ENCODE measurements around the gene THSD4.

DNA sequence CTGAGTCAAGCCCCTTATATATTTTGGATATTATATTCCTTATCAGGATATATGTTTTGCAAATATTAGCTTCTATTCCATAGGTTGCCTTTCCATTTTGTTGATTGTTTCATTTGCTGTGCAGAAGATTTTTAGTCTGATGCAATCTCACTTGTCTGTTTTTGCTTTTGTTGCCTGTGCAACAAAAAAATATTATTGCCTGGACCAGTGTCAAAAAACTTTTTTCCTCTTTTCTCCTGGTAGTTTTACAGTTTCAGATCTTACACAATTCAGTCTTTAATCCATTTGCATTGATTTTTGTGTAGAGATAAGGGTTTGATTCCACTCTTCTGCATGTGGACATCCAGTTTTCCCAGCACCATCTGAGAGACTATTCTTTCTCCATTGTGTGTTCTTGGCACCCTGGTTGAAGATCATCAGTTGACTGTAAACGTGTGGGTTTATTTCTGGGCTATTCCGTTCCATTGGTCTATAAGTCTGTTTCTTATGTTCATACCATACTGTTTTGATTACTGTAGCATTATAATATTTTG, 466.2 kb downstream of the THSD4 start:
- no peak for TF ChIP-seq POLR2AphosphoS5 (IDR thresholded peaks at IDR 0.05; ENCODE audit: borderline replicate concordance, low read depth, low read length)
- TF ChIP-seq EZH2 (IDR thresholded peaks at IDR 0.05), result no peak
- TF ChIP-seq FOXP2 (optimal IDR thresholded peaks at IDR 0.05; ENCODE audit: control extremely low read depth, extremely low read length, insufficient read depth), result no peak

Data from SK-N-MC (cell line).